ENCODE measurements around the gene KCNH5.

The KCNH5 gene

GRCh38 chr14:62743560-62743959 is 301.7 kb downstream of the KCNH5 start:
- no peak for DNase-seq (ENCODE audit: low read depth in 2 of 2)

GRCh38 chr14:62743118-62743517 is 302.1 kb downstream of the KCNH5 start:
- no peak for DNase-seq (ENCODE audit: low read depth in 2 of 2)

GRCh38 chr14:62739647-62740046 is 305.6 kb downstream of the KCNH5 start:
- no peak for DNase-seq (ENCODE audit: low read depth in 2 of 2)

GRCh38 chr14:62736048-62737043 is 308.9 kb downstream of the KCNH5 start:
- DNase-seq (ENCODE audit: low read depth in 2 of 2) = no peak

GRCh38 chr14:62734831-62735230 is 310.4 kb downstream of the KCNH5 start:
- DNase-seq (ENCODE audit: low read depth in 2 of 2) = no peak

GRCh38 chr14:62722406-62722805 is 322.9 kb downstream of the KCNH5 start:
- no peak for DNase-seq (ENCODE audit: low read depth in 2 of 2)

- DNase-seq (ENCODE audit: low read depth in 2 of 2) = no peak
Measured at GRCh38 chr14:62718629-62719028, 326.6 kb downstream of the KCNH5 start.

GRCh38 chr14:62711351-62712023 is 333.8 kb downstream of the KCNH5 start:
- DNase-seq (ENCODE audit: low read depth in 2 of 2) = no peak

GRCh38 chr14:62710811-62711210 is 334.4 kb downstream of the KCNH5 start:
- DNase-seq (ENCODE audit: low read depth in 2 of 2) = no peak

- no peak for DNase-seq (ENCODE audit: low read depth in 2 of 2)
Measured at GRCh38 chr14:62709773-62710172, 335.5 kb downstream of the KCNH5 start.

- no peak for DNase-seq (ENCODE audit: low read depth in 2 of 2)
Measured at GRCh38 chr14:62706217-62706616, 339.0 kb downstream of the KCNH5 start.

GRCh38 chr14:62697461-62697860 is 347.8 kb downstream of the KCNH5 start:
- DNase-seq (ENCODE audit: low read depth in 2 of 2) = no peak

GRCh38 chr14:62696929-62697328 is 348.3 kb downstream of the KCNH5 start:
- DNase-seq (ENCODE audit: low read depth in 2 of 2) = no peak

GRCh38 chr14:62696331-62696924 is 348.8 kb downstream of the KCNH5 start:
- no peak for DNase-seq (ENCODE audit: low read depth in 2 of 2)

- no peak for DNase-seq (ENCODE audit: low read depth in 2 of 2)
Measured at GRCh38 chr14:62694075-62694474, 351.2 kb downstream of the KCNH5 start.

GRCh38 chr14:62692490-62693106 is 352.7 kb downstream of the KCNH5 start:
- DNase-seq (ENCODE audit: low read depth in 2 of 2) = no peak

GRCh38 chr14:62691647-62692489 is 353.4 kb downstream of the KCNH5 start:
- peak; percentile 25 to 29 for DNase-seq (ENCODE audit: low read depth in 2 of 2)

GRCh38 chr14:62689733-62690132 is 355.5 kb downstream of the KCNH5 start:
- no peak for DNase-seq (ENCODE audit: low read depth in 2 of 2)

GRCh38 chr14:62687818-62688217 is 357.4 kb downstream of the KCNH5 start:
- DNase-seq (ENCODE audit: low read depth in 2 of 2) = no peak

GRCh38 chr14:62684376-62684775 is 360.9 kb downstream of the KCNH5 start:
- DNase-seq (ENCODE audit: low read depth in 2 of 2) = no peak

GRCh38 chr14:62682208-62682607 is 363.1 kb downstream of the KCNH5 start:
- DNase-seq (ENCODE audit: low read depth in 2 of 2) = no peak

All from fibroblast of skin of left quadriceps (primary cell).